ENCODE results near the gene NCAPG2. TPM values are rescaled to one million over a fixed set of nuclear protein-coding genes. Genes with fewer than 3 reads are reported as not detected.

The NCAPG2 gene
- total and polyA plus RNA-seq, 2 donors from 2014 or later = 1.3 to 6.3 TPM

DNA sequence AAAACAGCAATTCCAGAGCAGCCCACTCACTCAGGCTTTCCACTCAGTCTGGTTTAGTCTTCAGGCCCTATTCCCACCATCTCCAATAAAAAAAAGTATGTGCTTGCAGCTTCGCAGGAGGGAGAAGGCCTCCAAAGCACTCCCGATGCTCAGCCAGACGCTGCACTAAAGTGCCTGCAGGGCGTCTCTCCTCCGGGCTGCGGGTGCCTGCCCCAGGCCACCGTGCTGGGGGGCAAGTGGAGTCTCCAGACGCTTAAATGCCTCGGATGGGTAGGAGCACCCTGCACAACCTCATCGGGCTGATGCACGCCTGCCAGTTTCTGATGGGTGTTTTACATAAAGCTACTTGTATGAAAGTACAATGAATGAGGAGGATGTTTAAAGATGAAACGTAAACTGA lies 31.3 kb upstream of the NCAPG2 start:
- no peak overlapping the region for H3K4me3 ChIP-seq (ENCODE audit: low read length in 3 of 3)
- TF ChIP-seq, protein P1, sequence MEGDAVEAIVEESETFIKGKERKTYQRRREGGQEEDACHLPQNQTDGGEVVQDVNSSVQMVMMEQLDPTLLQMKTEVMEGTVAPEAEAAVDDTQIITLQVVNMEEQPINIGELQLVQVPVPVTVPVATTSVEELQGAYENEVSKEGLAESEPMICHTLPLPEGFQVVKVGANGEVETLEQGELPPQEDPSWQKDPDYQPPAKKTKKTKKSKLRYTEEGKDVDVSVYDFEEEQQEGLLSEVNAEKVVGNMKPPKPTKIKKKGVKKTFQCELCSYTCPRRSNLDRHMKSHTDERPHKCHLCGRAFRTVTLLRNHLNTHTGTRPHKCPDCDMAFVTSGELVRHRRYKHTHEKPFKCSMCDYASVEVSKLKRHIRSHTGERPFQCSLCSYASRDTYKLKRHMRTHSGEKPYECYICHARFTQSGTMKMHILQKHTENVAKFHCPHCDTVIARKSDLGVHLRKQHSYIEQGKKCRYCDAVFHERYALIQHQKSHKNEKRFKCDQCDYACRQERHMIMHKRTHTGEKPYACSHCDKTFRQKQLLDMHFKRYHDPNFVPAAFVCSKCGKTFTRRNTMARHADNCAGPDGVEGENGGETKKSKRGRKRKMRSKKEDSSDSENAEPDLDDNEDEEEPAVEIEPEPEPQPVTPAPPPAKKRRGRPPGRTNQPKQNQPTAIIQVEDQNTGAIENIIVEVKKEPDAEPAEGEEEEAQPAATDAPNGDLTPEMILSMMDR (IDR thresholded peaks at IDR 0.05; ENCODE audit: borderline replicate concordance, extremely low read depth, insufficient read depth) = no peak
- no peaks in the 10 kb centered on the region for H3K27me3 ChIP-seq (ENCODE audit: control insufficient read depth, insufficient read depth, low read length)
- H3K9me3 ChIP-seq (ENCODE audit: control insufficient read depth in 2 of 3, insufficient read depth in 1 of 3, low read length in 3 of 3) = no peaks in the 10 kb centered on the region
- no peak overlapping the region for H3K9ac ChIP-seq (ENCODE audit: low read length in 3 of 3)
- no peak overlapping the region for H3K27ac ChIP-seq (ENCODE audit: low read depth in 2 of 2, low read length in 2 of 2)
- DNase-seq (no peak), FAIRE-seq (no peak)
- peaks cover 0 to 34% (median 24%) of the 10 kb centered on the region in 3 donors for H3K36me3 ChIP-seq (ENCODE audit: control insufficient read depth in 2 of 3, insufficient read depth in 3 of 3, low read length in 3 of 3)
- intact Hi-C loops (cut with DNase I) = no loop called here
- no peaks in the 10 kb centered on the region for H3K4me1 ChIP-seq (ENCODE audit: control insufficient read depth in 2 of 3, insufficient read depth in 2 of 3, low read depth in 1 of 3, low read length in 3 of 3)

DNA sequence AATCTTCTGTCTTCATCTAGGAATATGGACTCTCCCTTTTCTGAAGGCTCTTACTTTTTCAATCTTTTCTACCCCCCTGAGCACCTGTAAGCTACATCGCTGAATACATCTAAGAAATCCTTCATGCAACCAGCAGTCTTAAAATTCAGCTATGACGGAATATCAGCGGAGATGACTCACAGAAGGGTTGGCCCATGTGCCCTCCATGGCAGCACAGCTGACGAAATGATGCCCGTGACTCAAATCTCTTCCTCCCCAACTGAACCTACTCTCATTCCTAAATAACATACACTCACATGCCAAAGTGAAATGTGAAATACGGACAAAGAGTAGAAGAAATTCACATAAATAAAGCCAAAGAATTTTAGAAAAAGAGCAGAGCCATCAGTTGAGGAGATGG lies 30.3 kb upstream of the NCAPG2 start:
- intact Hi-C loops (cut with DNase I) = no loop called here
- Histone ChIP-seq H3K4me3 (ENCODE audit: low read length in 3 of 3) (no peak overlapping the region), H3K9me3 (ENCODE audit: control insufficient read depth in 2 of 3, insufficient read depth in 1 of 3, low read length in 3 of 3) (no peaks in the 10 kb centered on the region), H3K27ac (ENCODE audit: low read depth in 2 of 2, low read length in 2 of 2) (no peak overlapping the region), H3K9ac (ENCODE audit: low read length in 3 of 3) (no peak overlapping the region), H3K36me3 (ENCODE audit: control insufficient read depth in 2 of 3, insufficient read depth in 3 of 3, low read length in 3 of 3) (peaks cover 0 to 23% (median 21%) of the 10 kb centered on the region in 3 donors), H3K4me1 (ENCODE audit: control insufficient read depth in 2 of 3, insufficient read depth in 2 of 3, low read depth in 1 of 3, low read length in 3 of 3) (no peaks in the 10 kb centered on the region), H3K27me3 (ENCODE audit: control insufficient read depth, insufficient read depth, low read length) (no peaks in the 10 kb centered on the region)
- FAIRE-seq = no peak
- TF ChIP-seq, protein P1 (IDR thresholded peaks at IDR 0.05; ENCODE audit: borderline replicate concordance, extremely low read depth, insufficient read depth) = no peak
- DNase-seq = no peak

DNA sequence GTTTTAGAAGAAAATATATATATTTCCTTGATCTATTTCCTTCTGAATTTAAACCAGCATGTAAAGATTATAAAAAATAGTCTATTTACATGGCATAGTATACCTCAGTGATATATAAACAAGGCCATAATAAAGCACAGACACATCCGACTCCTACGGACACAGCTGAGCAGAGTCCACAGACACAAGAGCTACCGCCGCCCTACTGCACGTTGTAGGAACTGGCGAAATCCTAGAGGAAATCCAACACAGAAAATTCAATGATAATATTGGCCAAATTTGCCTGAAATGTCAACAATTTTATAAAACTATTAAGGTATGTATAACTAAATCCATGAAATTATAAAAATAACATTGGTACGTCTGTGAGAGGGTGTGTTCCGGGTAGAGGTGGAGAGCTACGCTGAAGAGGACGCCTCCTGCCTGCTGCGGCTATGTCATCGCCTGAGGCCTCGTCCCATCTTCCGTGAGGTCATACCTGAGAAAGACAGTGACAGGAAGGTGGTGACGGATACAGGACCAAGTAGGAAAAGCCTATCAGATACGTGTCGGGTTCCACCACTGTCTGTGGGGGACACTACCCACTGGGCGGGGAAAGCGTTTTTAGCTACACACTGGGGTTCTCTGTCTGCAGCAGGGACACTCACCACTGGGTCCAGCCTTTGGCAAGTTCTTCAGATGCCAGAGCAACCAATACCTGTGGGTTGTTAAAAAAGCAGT lies 29.3 kb upstream of the NCAPG2 start:
- H3K27me3 ChIP-seq (ENCODE audit: control insufficient read depth, insufficient read depth, low read length) = no peaks in the 10 kb centered on the region
- TF ChIP-seq, protein P1 (IDR thresholded peaks at IDR 0.05; ENCODE audit: borderline replicate concordance, extremely low read depth, insufficient read depth) = no peak
- H3K4me3 ChIP-seq (ENCODE audit: low read length in 3 of 3) = no peak overlapping the region
- intact Hi-C loops (cut with DNase I) = no loop called here
- no peaks in the 10 kb centered on the region for H3K4me1 ChIP-seq (ENCODE audit: control insufficient read depth in 2 of 3, insufficient read depth in 2 of 3, low read depth in 1 of 3, low read length in 3 of 3)
- no peak overlapping the region for H3K27ac ChIP-seq (ENCODE audit: low read depth in 2 of 2, low read length in 2 of 2)
- no peaks in the 10 kb centered on the region for H3K9me3 ChIP-seq (ENCODE audit: control insufficient read depth in 2 of 3, insufficient read depth in 1 of 3, low read length in 3 of 3)
- peaks cover 0 to 18% (median 18%) of the 10 kb centered on the region in 3 donors for H3K36me3 ChIP-seq (ENCODE audit: control insufficient read depth in 2 of 3, insufficient read depth in 3 of 3, low read length in 3 of 3)
- DNase-seq (no peak), FAIRE-seq (no peak)
- no peak overlapping the region for H3K9ac ChIP-seq (ENCODE audit: low read length in 3 of 3)

DNA sequence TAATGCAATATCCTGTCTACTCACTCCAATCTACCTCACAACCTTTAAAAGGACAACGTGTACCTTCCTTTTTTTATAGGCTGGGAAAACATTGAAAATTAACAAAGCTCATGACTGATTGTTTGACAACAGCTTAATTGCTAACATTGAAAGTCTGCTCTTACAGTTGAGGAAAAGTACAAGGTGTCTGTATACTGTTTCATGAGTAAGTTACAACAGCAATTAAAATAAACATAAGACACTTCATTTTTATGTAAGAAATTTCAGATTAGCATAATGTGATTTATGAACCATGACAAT lies 28.6 kb upstream of the NCAPG2 start:
- Histone ChIP-seq H3K4me1 (ENCODE audit: control insufficient read depth in 2 of 3, insufficient read depth in 2 of 3, low read depth in 1 of 3, low read length in 3 of 3) (no peaks in the 10 kb centered on the region), H3K9me3 (ENCODE audit: control insufficient read depth in 2 of 3, insufficient read depth in 1 of 3, low read length in 3 of 3) (no peaks in the 10 kb centered on the region), H3K4me3 (ENCODE audit: low read length in 3 of 3) (no peak overlapping the region), H3K27me3 (ENCODE audit: control insufficient read depth, insufficient read depth, low read length) (no peaks in the 10 kb centered on the region), H3K36me3 (ENCODE audit: control insufficient read depth in 2 of 3, insufficient read depth in 3 of 3, low read length in 3 of 3) (peaks cover 0 to 14% (median 13%) of the 10 kb centered on the region in 3 donors), H3K27ac (ENCODE audit: low read depth in 2 of 2, low read length in 2 of 2) (no peak overlapping the region), H3K9ac (ENCODE audit: low read length in 3 of 3) (no peak overlapping the region)
- FAIRE-seq = peak; percentile 50
- no peak for DNase-seq
- intact Hi-C loops (cut with DNase I) = no loop called here
- TF ChIP-seq, protein P1 (IDR thresholded peaks at IDR 0.05; ENCODE audit: borderline replicate concordance, extremely low read depth, insufficient read depth) = no peak
